Trophoblast cell (in vitro differentiated cells and primary cell): ENCODE data around the gene EPB41.
"Not testable (repeated sequence)": the region's sequence is repeated elsewhere in the genome, so short reads cannot be mapped to it uniquely, and the experiment has no call there.

Source experiments
- DNase-seq, 2 donors: peaks; one replicate each; pipeline ENCODE4 v3.0.0-alpha.2; 2016
- H2AFZ ChIP-seq: 2 replicates; pipeline ENCODE4 v1.6.1; 2013; ENCODE audit warnings: low read length, moderate library complexity, mild to moderate bottlenecking; ENCODE audit not compliant: insufficient read depth, poor library complexity
- H2AK5ac ChIP-seq: 2 replicates; pipeline ENCODE4 v1.6.1; 2013; ENCODE audit warnings: mild to moderate bottlenecking, low read length
- H2BK120ac ChIP-seq: 2 replicates; pipeline ENCODE4 v1.6.1; 2013; ENCODE audit warnings: low read length, mild to moderate bottlenecking, moderate library complexity; ENCODE audit not compliant: insufficient read depth, poor library complexity
- H2BK12ac ChIP-seq: 2 replicates; pipeline ENCODE4 v1.6.1; 2013; ENCODE audit warnings: mild to moderate bottlenecking, low read length, moderate library complexity
- H2BK5ac ChIP-seq: 2 replicates; pipeline ENCODE4 v1.6.1; 2013; ENCODE audit warnings: low read length, low read depth, moderate library complexity, mild to moderate bottlenecking; ENCODE audit not compliant: poor library complexity
- H3K14ac ChIP-seq: 2 replicates; pipeline ENCODE4 v1.6.1; 2013; ENCODE audit warnings: mild to moderate bottlenecking, low read length
- H3K18ac ChIP-seq: 2 replicates; pipeline ENCODE4 v1.6.1; 2013; ENCODE audit warnings: mild to moderate bottlenecking, low read length
- H3K23ac ChIP-seq: 2 replicates; pipeline ENCODE4 v1.6.1; 2013; ENCODE audit warnings: low read length
- H3K27ac ChIP-seq: 2 replicates; pipeline ENCODE4 v1.5.1; 2013; ENCODE audit warnings: low read depth, mild to moderate bottlenecking, inconsistent platforms, low read length, moderate library complexity
- H3K27me3 ChIP-seq: 2 replicates; pipeline ENCODE4 v1.6.1; 2013; ENCODE audit warnings: inconsistent platforms, mild to moderate bottlenecking, low read length, moderate library complexity; ENCODE audit not compliant: insufficient read depth
- H3K36me3 ChIP-seq, 2 experiments: 1 replicate in 1 of 2; 2 replicates in 1 of 2; pipeline ENCODE4 v1.6.1; 2013; ENCODE audit warnings: low read length in 2 of 2, mild to moderate bottlenecking in 2 of 2, moderate library complexity in 1 of 2; ENCODE audit not compliant: insufficient read depth in 2 of 2, control insufficient read depth in 1 of 2
- H3K4ac ChIP-seq: 2 replicates; pipeline ENCODE4 v1.6.1; 2013; ENCODE audit warnings: low read depth, mild to moderate bottlenecking, low read length, moderate library complexity
- H3K4me1 ChIP-seq, 2 experiments: 1 replicate in 1 of 2; 2 replicates in 1 of 2; pipeline ENCODE4 v1.6.1; 2013; ENCODE audit warnings: low read length in 2 of 2, mild to moderate bottlenecking in 2 of 2, moderate library complexity in 1 of 2; ENCODE audit not compliant: insufficient read depth in 2 of 2, control insufficient read depth in 1 of 2
- H3K4me2 ChIP-seq: 2 replicates; pipeline ENCODE4 v1.6.1; 2013; ENCODE audit warnings: inconsistent platforms, mild to moderate bottlenecking, low read length, moderate library complexity
- H3K4me3 ChIP-seq: 2 replicates; pipeline ENCODE4 v1.5.1; 2013; ENCODE audit warnings: mild to moderate bottlenecking, low read depth, low read length, inconsistent platforms
- H3K79me1 ChIP-seq: one replicate; pipeline ENCODE4 v1.6.1; 2013; ENCODE audit warnings: low read length
- H3K79me2 ChIP-seq: 2 replicates; pipeline ENCODE4 v1.6.1; 2013; ENCODE audit warnings: low read length, mild to moderate bottlenecking; ENCODE audit not compliant: control insufficient read depth, insufficient read depth, poor library complexity
- H3K9ac ChIP-seq: 2 replicates; pipeline ENCODE4 v1.6.1; 2013; ENCODE audit warnings: mild to moderate bottlenecking, low read length
- H3K9me3 ChIP-seq: 2 replicates; pipeline ENCODE4 v1.6.1; 2013; ENCODE audit warnings: low read depth, mild to moderate bottlenecking, control low read depth, inconsistent platforms, low read length; ENCODE audit not compliant: insufficient read depth
- H4K12ac ChIP-seq: 2 replicates; pipeline ENCODE4 v1.6.1; 2013; ENCODE audit warnings: low read depth, mild to moderate bottlenecking, low read length, moderate library complexity
- H4K8ac ChIP-seq: 2 replicates; pipeline ENCODE4 v1.6.1; 2013; ENCODE audit warnings: low read depth, mild to moderate bottlenecking, low read length, moderate library complexity
- H4K91ac ChIP-seq: one replicate; pipeline ENCODE4 v1.6.1; 2013; ENCODE audit warnings: low read depth, mild to moderate bottlenecking, low read length, moderate library complexity
- WGBS: extraction: QIAGEN DNeasy Blood & Tissue Kit; methylation state at CpG from one replicate; pipeline ENCODE4 v1.1.7; 2013; ENCODE audit warnings: missing lambda C conversion rate; ENCODE audit not compliant: insufficient read length, insufficient coverage; ENCODE audit errors: extremely low coverage; 5-methylcytosine and 5-hydroxymethylcytosine counted together

The EPB41 gene

DNA sequence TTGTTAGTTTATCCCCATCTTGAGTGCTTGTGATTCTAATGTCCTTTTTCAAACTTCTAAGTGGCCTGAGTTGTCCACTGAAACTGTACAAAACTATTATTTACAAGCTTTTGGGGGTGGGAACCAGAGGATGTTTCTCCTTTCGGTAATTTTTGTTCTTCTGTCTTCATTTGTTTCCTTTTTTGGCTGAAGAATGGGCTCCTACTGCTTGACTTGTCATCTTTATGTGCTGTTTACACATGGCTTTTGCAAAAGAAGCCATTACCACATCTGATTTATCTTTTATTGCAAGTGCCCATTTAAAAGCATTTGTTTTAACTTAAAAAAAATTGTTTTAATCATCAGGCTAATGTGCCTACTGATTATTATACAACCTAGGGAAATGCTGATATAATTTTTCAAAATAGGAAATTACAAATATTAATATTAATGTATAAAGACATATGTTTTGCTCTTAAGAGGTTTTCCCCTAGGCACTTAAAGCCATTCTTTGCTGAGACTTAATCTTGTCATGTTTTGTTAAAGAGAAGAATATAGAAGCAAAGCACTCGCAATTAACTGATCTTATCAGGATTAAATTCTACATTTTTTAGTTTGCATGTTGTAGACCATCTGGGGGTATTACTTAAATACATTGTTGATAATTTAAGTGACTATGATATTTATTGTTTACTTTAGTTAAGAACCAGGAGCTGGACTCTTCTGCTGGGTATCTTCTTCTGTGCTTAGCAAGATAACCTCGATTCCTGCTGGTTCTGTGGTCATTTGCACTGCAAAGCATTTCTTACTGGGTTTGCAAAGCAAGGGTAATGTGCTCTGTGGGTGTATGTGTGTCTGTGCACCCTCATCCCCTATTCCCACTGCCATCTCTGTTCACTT lies 169.2 kb downstream of the EPB41 start:
- no CpG with 5 or more reads among the region's 3 CpGs for WGBS
- DNase-seq: no peak
- H2BK5ac ChIP-seq: no peak overlapping the region

DNA sequence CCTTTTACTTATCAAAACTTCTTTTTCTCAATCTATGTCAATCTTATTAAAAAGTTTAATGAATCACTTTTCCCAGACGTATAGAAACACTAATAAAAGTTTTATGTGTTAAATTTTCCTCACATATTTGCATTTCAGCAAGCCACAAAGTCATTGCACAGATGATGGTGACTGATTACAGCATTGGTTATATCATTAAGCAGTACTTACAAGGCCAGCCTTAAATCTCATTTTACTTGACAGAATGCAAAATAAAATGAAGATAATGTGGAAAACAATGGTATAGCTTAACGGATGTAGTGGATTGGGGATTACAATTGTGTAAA lies 169.8 kb downstream of the EPB41 start:
- no peak overlapping the region for H4K8ac ChIP-seq
- H3K4me3 ChIP-seq: no peak overlapping the region
- no peak overlapping the region for H2BK5ac ChIP-seq
- no peak overlapping the region for H3K23ac ChIP-seq
- no peak overlapping the region for H4K12ac ChIP-seq
- no peak overlapping the region for H3K9ac ChIP-seq
- H3K79me1 ChIP-seq: no peaks in the 10 kb centered on the region
- no peak overlapping the region for H2BK120ac ChIP-seq
- H3K36me3 ChIP-seq: no peaks in the 10 kb centered on the region
- DNase-seq: no peak
- H3K18ac ChIP-seq: no peak overlapping the region
- H2BK12ac ChIP-seq: no peak overlapping the region
- H2AK5ac ChIP-seq: no peak overlapping the region
- H3K27ac ChIP-seq: no peak overlapping the region
- no peak overlapping the region for H3K14ac ChIP-seq
- WGBS: no CpG with 5 or more reads among the region's 2 CpGs
- H3K79me2 ChIP-seq: no peaks in the 10 kb centered on the region
- no peak overlapping the region for H3K4ac ChIP-seq
- H3K9me3 ChIP-seq: no peaks in the 10 kb centered on the region
- no peaks in the 10 kb centered on the region for H3K27me3 ChIP-seq
- H3K4me2 ChIP-seq: no peak overlapping the region
- no peaks in the 10 kb centered on the region for H3K4me1 ChIP-seq
- H4K91ac ChIP-seq: no peak overlapping the region
- H2AFZ ChIP-seq: no peak overlapping the region

More for the DNA sequence above, 169.2 kb downstream of the EPB41 start:
- no peak overlapping the region for H3K9ac ChIP-seq
- no peaks in the 10 kb centered on the region for H3K79me1 ChIP-seq
- no peak overlapping the region for H4K12ac ChIP-seq
- no peaks in the 10 kb centered on the region for H3K9me3 ChIP-seq
- no peak overlapping the region for H2AFZ ChIP-seq
- H3K4ac ChIP-seq: no peak overlapping the region
- H4K8ac ChIP-seq: no peak overlapping the region
- H3K4me1 ChIP-seq: no peaks in the 10 kb centered on the region
- no peak overlapping the region for H3K4me3 ChIP-seq
- H3K18ac ChIP-seq: no peak overlapping the region
- no peaks in the 10 kb centered on the region for H3K27me3 ChIP-seq
- H2AK5ac ChIP-seq: no peak overlapping the region
- H2BK12ac ChIP-seq: no peak overlapping the region
- no peak overlapping the region for H3K14ac ChIP-seq
- no peak overlapping the region for H3K23ac ChIP-seq
- no peak overlapping the region for H3K4me2 ChIP-seq
- H2BK120ac ChIP-seq: no peak overlapping the region
- no peak overlapping the region for H3K27ac ChIP-seq
- H4K91ac ChIP-seq: no peak overlapping the region
- H3K79me2 ChIP-seq: no peaks in the 10 kb centered on the region
- H3K36me3 ChIP-seq: no peaks in the 10 kb centered on the region

DNA sequence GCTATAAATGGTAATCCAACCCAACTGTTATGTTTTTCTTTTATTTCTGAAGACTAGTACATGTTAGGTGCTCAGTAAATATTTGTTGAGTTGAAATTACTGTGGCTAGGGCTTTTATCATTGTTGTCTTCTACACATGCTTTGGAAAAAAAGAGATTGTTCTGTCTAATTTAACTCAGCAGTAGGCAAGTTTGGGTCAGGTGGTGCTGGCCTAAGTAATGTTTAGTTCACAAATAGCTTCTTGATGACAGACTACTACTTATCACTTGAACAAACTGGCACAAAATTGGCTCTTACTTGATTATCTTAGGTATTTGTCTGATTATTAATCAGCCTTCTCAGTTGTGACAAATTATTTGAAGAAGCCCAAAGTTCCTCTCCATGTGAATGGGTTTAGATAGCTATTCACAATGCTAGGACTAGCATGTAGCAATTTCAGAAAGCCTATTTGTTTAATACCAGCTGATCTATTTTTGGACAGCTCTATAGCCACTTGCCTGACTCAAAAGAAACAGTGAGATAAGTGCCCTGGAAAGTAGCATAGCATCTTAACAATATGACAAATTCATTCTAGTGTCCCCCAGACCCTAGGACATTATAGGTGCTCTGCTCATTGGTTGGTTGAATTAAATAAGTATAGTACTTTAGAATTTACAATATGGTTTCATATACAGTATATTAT lies 176.7 kb downstream of the EPB41 start:
- Histone ChIP-seq H3K36me3 (no peaks in the 10 kb centered on the region), H3K79me1 (no peaks in the 10 kb centered on the region), H2BK5ac (no peak overlapping the region), H3K4me1 (no peaks in the 10 kb centered on the region), H2AFZ (no peak overlapping the region), H3K4me2 (no peak overlapping the region), H3K9me3 (no peaks in the 10 kb centered on the region), H3K79me2 (no peaks in the 10 kb centered on the region), H3K27me3 (no peaks in the 10 kb centered on the region), H4K8ac (no peak overlapping the region), H4K91ac (no peak overlapping the region), H3K14ac (no peak overlapping the region), H4K12ac (no peak overlapping the region), H3K18ac (no peak overlapping the region), H2BK12ac (no peak overlapping the region), H2BK120ac (no peak overlapping the region), H3K9ac (no peak overlapping the region), H3K4me3 (no peak overlapping the region), H3K23ac (no peak overlapping the region), H3K4ac (no peak overlapping the region), H3K27ac (no peak overlapping the region), H2AK5ac (no peak overlapping the region)
- no peak for DNase-seq

DNA sequence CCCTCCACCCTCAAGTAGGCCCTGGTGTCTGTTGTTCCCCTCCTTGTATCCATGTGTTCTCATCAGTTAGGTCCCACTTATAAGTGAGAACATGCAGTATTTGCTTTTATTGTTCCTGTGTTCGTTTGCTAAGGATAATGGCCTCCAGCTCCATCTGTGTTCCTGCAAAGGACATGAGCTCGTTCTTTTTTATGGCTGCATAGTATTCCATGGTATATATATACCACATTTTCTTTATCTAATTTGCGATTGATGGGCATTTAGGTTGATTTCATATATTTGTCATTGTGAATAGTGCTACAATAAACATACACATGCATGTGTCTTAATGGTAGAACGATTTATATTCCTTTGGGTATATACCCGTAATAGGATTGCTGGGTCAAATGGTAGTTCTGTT lies 178.3 kb downstream of the EPB41 start:
- not testable (repeated sequence) for H3K36me3 ChIP-seq, H3K18ac ChIP-seq, H3K79me2 ChIP-seq, H3K79me1 ChIP-seq, H3K4me2 ChIP-seq, H4K8ac ChIP-seq, H3K4me1 ChIP-seq, H2BK12ac ChIP-seq, H2BK5ac ChIP-seq, H3K4ac ChIP-seq, H3K27ac ChIP-seq, H3K4me3 ChIP-seq, H2AK5ac ChIP-seq, H4K12ac ChIP-seq, H2AFZ ChIP-seq, H3K27me3 ChIP-seq, H2BK120ac ChIP-seq, H3K9me3 ChIP-seq, DNase-seq, H3K14ac ChIP-seq, H4K91ac ChIP-seq, H3K9ac ChIP-seq, H3K23ac ChIP-seq
- no CpG with 5 or more reads among the region's 5 CpGs for WGBS
